Stimulated activated CD8-positive, alpha-beta memory T cell treated with anti-CD3 and anti-CD28 coated beads, Interleukin-2, amount 100 ng/mL, for 48 hours (primary cell): ENCODE measurements around the gene SLC15A2.

ENCODE experiments used
- DNase-seq, 2 donors: peaks; one replicate each; pipeline ENCODE4 v3.0.0-alpha.2; 2020; ENCODE audit warnings: low read depth in 2 of 2

Gene SLC15A2

GRCh38 chr3:121979734-121980449, 85.7 kb downstream of the SLC15A2 start:
- DNase-seq = no peak

- no peak for DNase-seq
Measured at GRCh38 chr3:121980450-121980796, 86.2 kb downstream of the SLC15A2 start.

- no peak for DNase-seq
Measured at GRCh38 chr3:121981473-121981872, 87.3 kb downstream of the SLC15A2 start.

GRCh38 chr3:121985846-121986245, 91.6 kb downstream of the SLC15A2 start:
- no peak for DNase-seq

GRCh38 chr3:121988146-121988545, 93.9 kb downstream of the SLC15A2 start:
- no peak for DNase-seq

GRCh38 chr3:121989943-121990342, 95.7 kb downstream of the SLC15A2 start:
- DNase-seq = no peak

GRCh38 chr3:121992601-121993560, 98.7 kb downstream of the SLC15A2 start:
- no peak for DNase-seq
